Stimulated activated naive CD8-positive, alpha-beta T cell treated with anti-CD3 and anti-CD28 coated beads, Interleukin-15, amount 100 ng/mL, for 72 hours (primary cell): ENCODE measurements around the gene DNMT3B.
A peak's percentile ranks its signal among the peaks of the same experiment; 100 is the strongest.
"Not testable (repeated sequence)": the region's sequence is repeated elsewhere in the genome, so short reads cannot be mapped to it uniquely, and the experiment has no call there.

ENCODE experiments used
- ATAC-seq: fragments of 150-1000 bp; cut with Tn5 transposase; 2 replicates; pipeline ENCODE4 v1.10.0; 2021; ENCODE audit warnings: mild to moderate bottlenecking, moderate library complexity
- DNase-seq, 2 donors: peaks; one replicate each; pipeline ENCODE4 v3.0.0; 2021 to 2022
- H3K27ac Mint-ChIP-seq, 2 donors: one replicate each; pipeline ENCODE4 v1.8.0; 2022; ENCODE audit warnings: mild to moderate bottlenecking in 2 of 2, mixed read lengths in 2 of 2, moderate library complexity in 2 of 2
- H3K27me3 Mint-ChIP-seq: one replicate; pipeline ENCODE4 v1.8.0; 2022; ENCODE audit warnings: mixed read lengths
- H3K4me1 Mint-ChIP-seq: one replicate; pipeline ENCODE4 v1.8.0; 2022; ENCODE audit warnings: mild to moderate bottlenecking, mixed read lengths
- H3K4me3 Mint-ChIP-seq, 2 donors: one replicate each; pipeline ENCODE4 v1.8.0; 2022; ENCODE audit warnings: mild to moderate bottlenecking in 2 of 2, mixed read lengths in 2 of 2, moderate library complexity in 1 of 2
- H3K9me3 Mint-ChIP-seq, 2 donors: one replicate each; pipeline ENCODE4 v1.8.0; 2022; ENCODE audit warnings: mixed read lengths in 2 of 2

Gene DNMT3B

GRCh38 chr20:32761831-32762753, at the start of gene DNMT3B:
DNMT3B (plus strand) TSS chr20:32762385; CDS start chr20:32780324, 17,939 bp downstream.
- H3K27me3 Mint-ChIP-seq, result peaks cover 27% of the 10 kb centered on the region

GRCh38 chr20:32718749-32719348, 43.3 kb upstream of the DNMT3B start:
- Mint-ChIP-seq H3K4me3 (no peak overlapping the region), H3K4me1 (no peaks in the 10 kb centered on the region), H3K9me3 (no peaks in the 10 kb centered on the region), H3K27ac (peak overlapping the region in 1 of 2 donors; percentile 59), H3K27me3 (no peaks in the 10 kb centered on the region)
- DNase-seq (no peak), ATAC-seq (no peak)

More at GRCh38 chr20:32761831-32762753, at the start of gene DNMT3B:
- ATAC-seq (peak; percentile 81), DNase-seq (peak; percentile 79 to 81)
- H3K27ac Mint-ChIP-seq, result peak within 1 kb of the TSS; percentile 88 to 93
- H3K4me3 Mint-ChIP-seq, result peak within 1 kb of the TSS; percentile 88 to 94
- H3K9me3 Mint-ChIP-seq, result no peaks in the 10 kb centered on the region
- H3K4me1 Mint-ChIP-seq, result peaks cover 31% of the 10 kb centered on the region

- H3K4me3 Mint-ChIP-seq, result no peak overlapping the region
Measured at GRCh38 chr20:32727683-32728082, 34.5 kb upstream of the DNMT3B start.

GRCh38 chr20:32728435-32728834, 33.8 kb upstream of the DNMT3B start:
- H3K27ac Mint-ChIP-seq, H3K9me3 Mint-ChIP-seq, DNase-seq, H3K27me3 Mint-ChIP-seq, ATAC-seq, H3K4me3 Mint-ChIP-seq: not testable (repeated sequence)
- peaks cover 13% of the 10 kb centered on the region for H3K4me1 Mint-ChIP-seq

More at GRCh38 chr20:32727683-32728082, 34.5 kb upstream of the DNMT3B start:
- H3K4me1 Mint-ChIP-seq, result peaks cover 13% of the 10 kb centered on the region
- H3K27ac Mint-ChIP-seq, result no peak overlapping the region
- no peaks in the 10 kb centered on the region for H3K27me3 Mint-ChIP-seq
- H3K9me3 Mint-ChIP-seq, result no peaks in the 10 kb centered on the region
- ATAC-seq (no peak), DNase-seq (no peak)

GRCh38 chr20:32729334-32729733, 32.9 kb upstream of the DNMT3B start:
- not testable (repeated sequence) for H3K27ac Mint-ChIP-seq, ATAC-seq, H3K27me3 Mint-ChIP-seq, H3K4me3 Mint-ChIP-seq, DNase-seq, H3K9me3 Mint-ChIP-seq
- H3K4me1 Mint-ChIP-seq, result peaks cover 13% of the 10 kb centered on the region

GRCh38 chr20:32731882-32732266, 30.3 kb upstream of the DNMT3B start:
- Mint-ChIP-seq H3K4me3 (no peak overlapping the region), H3K27ac (no peak overlapping the region), H3K27me3 (no peaks in the 10 kb centered on the region), H3K9me3 (no peaks in the 10 kb centered on the region), H3K4me1 (peaks cover 27% of the 10 kb centered on the region)
- no peak for DNase-seq
- ATAC-seq, result no peak

- no peaks in the 10 kb centered on the region for H3K9me3 Mint-ChIP-seq
- DNase-seq, result peak; percentile 24 to 43
- H3K4me3 Mint-ChIP-seq, result peak overlapping the region; percentile 57 to 60
- H3K27ac Mint-ChIP-seq, result peak overlapping the region; percentile 86 to 91
- no peaks in the 10 kb centered on the region for H3K27me3 Mint-ChIP-seq
- ATAC-seq, result peak; percentile 91
- peaks cover 53% of the 10 kb centered on the region for H3K4me1 Mint-ChIP-seq
Measured at GRCh38 chr20:32737371-32738223, 24.6 kb upstream of the DNMT3B start.

- Mint-ChIP-seq H3K4me1 (peaks cover 68% of the 10 kb centered on the region), H3K27ac (no peak overlapping the region)
Measured at GRCh38 chr20:32741151-32741550, 21.0 kb upstream of the DNMT3B start.

GRCh38 chr20:32742322-32743236, 19.6 kb upstream of the DNMT3B start:
- H3K9me3 Mint-ChIP-seq, result no peaks in the 10 kb centered on the region

More at GRCh38 chr20:32741151-32741550, 21.0 kb upstream of the DNMT3B start:
- Mint-ChIP-seq H3K27me3 (no peaks in the 10 kb centered on the region), H3K9me3 (no peaks in the 10 kb centered on the region), H3K4me3 (no peak overlapping the region)
- no peak for ATAC-seq
- DNase-seq, result no peak

GRCh38 chr20:32743237-32744112, 18.7 kb upstream of the DNMT3B start, which contains the start of gene COMMD7:
COMMD7 (minus strand) TSS chr20:32743467; CDS start chr20:32743391, 76 bp downstream.
- Mint-ChIP-seq H3K4me3 (peak within 1 kb of the TSS; percentile 99 to 100), H3K27ac (peak within 1 kb of the TSS; percentile 97 to 99), H3K4me1 (peaks cover 45% of the 10 kb centered on the region), H3K27me3 (no peaks in the 10 kb centered on the region), H3K9me3 (no peaks in the 10 kb centered on the region)
- peak; percentile 73 to 79 for DNase-seq
- peak; percentile 90 for ATAC-seq

More at GRCh38 chr20:32742322-32743236, 19.6 kb upstream of the DNMT3B start:
- H3K4me3 Mint-ChIP-seq, result peak overlapping the region; percentile 99 to 100
- no peaks in the 10 kb centered on the region for H3K27me3 Mint-ChIP-seq
- H3K4me1 Mint-ChIP-seq, result peaks cover 54% of the 10 kb centered on the region
- H3K27ac Mint-ChIP-seq, result peak overlapping the region; percentile 97 to 99
- ATAC-seq, result peak; percentile 40
- peak; percentile 28 to 36 for DNase-seq

GRCh38 chr20:32749914-32750637, 12.1 kb upstream of the DNMT3B start:
- Mint-ChIP-seq H3K27me3 (no peaks in the 10 kb centered on the region), H3K9me3 (no peaks in the 10 kb centered on the region), H3K4me1 (peaks cover 12% of the 10 kb centered on the region), H3K27ac (no peak overlapping the region), H3K4me3 (no peak overlapping the region)
- DNase-seq, result no peak
- no peak for ATAC-seq

GRCh38 chr20:32751293-32751692, 10.9 kb upstream of the DNMT3B start:
- DNase-seq, result no peak
- Mint-ChIP-seq H3K9me3 (no peaks in the 10 kb centered on the region), H3K27ac (no peak overlapping the region), H3K4me3 (no peak overlapping the region), H3K27me3 (no peaks in the 10 kb centered on the region), H3K4me1 (peaks cover 10% of the 10 kb centered on the region)
- ATAC-seq, result no peak
